HL-60 (cell line): Measurements from ENCODE around the gene KDM4F.

ENCODE experiments used
- CTCF ChIP-seq: IDR thresholded peaks from one replicate; pipeline ENCODE4 v1.5.1; 2011; ENCODE audit warnings: low read length, control low read depth, inconsistent platforms; ENCODE audit not compliant: insufficient read depth
- SPI1 ChIP-seq: IDR thresholded peaks from 2 replicates; pipeline ENCODE4 v1.6.1; 2012; ENCODE audit warnings: low read depth, mild to moderate bottlenecking, borderline replicate concordance

DNA sequence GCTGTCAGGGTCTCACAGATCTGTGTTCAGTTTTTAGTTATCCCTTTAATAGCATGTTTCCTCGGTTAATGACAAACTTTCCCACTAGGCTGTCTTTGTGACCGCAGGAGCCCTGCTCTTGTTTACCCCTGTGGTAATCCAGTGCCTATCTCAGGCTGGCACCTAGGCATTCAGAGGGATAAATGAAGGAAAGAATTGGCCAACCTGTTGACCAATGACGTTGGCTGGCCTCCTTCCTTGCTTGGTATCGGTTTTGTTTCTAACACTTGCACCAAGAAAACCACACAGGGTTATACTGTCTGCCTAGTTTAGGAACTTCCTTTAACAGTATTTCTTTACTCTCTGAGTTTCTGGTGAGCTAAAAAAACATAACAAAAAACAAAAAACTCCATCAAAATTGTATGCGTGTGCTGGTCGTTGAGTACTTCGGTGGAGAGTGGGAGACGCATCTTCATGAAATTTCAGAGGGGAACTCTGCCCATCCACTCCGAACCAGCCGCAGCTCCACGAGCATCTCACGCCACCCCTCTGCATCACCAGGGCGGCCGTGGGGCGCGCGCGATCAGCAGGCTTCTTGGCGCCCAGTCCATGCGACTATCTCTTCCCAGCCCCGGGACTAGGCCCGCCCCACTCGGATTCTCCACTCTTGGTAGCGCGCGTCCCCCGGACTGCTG, 39.9 kb downstream of the KDM4F start:
- TF ChIP-seq SPI1 (no peak), CTCF (no peak)
